Activated CD8-positive, alpha-beta memory T cell treated with anti-CD3 and anti-CD28 coated beads, Interleukin-2, amount 10 ng/mL, durations not matched to agents 7 days and 5 days (primary cell): ENCODE data around the gene SP2. TPM values are rescaled to one million over a fixed set of nuclear protein-coding genes. Genes with fewer than 3 reads are reported as not detected.

ENCODE experiments used
- ATAC-seq: fragments of 150-1000 bp; cut with Tn5 transposase; one replicate; pipeline ENCODE4 v1.10.0; 2021; ENCODE audit warnings: moderate library complexity
- CTCF ChIA-PET: fragments of 350-600 bp; sonication (Branson Sonifier 250); formaldehyde crosslinking; loops from one replicate; lab custom pipeline; 2021; ENCODE audit warnings: antibody characterized with exemption; lab: Charles Lee
- DNase-seq: peaks from one replicate; pipeline ENCODE4 v3.0.0-alpha.2; 2020
- H3K27ac Mint-ChIP-seq: one replicate; pipeline ENCODE4 v1.8.0; 2021; ENCODE audit warnings: mild to moderate bottlenecking, mixed read lengths
- H3K27me3 Mint-ChIP-seq: one replicate; pipeline ENCODE4 v1.8.0; 2021; ENCODE audit warnings: mixed read lengths
- H3K36me3 Mint-ChIP-seq: one replicate; pipeline ENCODE4 v1.8.0; 2021; ENCODE audit warnings: mild to moderate bottlenecking, mixed read lengths
- H3K4me1 Mint-ChIP-seq: one replicate; pipeline ENCODE4 v1.8.0; 2021; ENCODE audit warnings: mixed read lengths
- H3K4me3 Mint-ChIP-seq: one replicate; pipeline ENCODE4 v1.8.0; 2021; ENCODE audit warnings: mild to moderate bottlenecking, moderate library complexity, mixed read lengths
- H3K9me3 Mint-ChIP-seq: one replicate; pipeline ENCODE4 v1.8.0; 2022; ENCODE audit warnings: low read depth, mixed read lengths
- total RNA-seq, 2 experiments: library from RNA; stranded (reverse); gene quantifications; one replicate each; pipeline ENCODE4 v1.2.3, GENCODE V29; 2021

SP2 gene
- total RNA-seq: 10 to 100 TPM; 21.7 to 22.9 TPM

DNA sequence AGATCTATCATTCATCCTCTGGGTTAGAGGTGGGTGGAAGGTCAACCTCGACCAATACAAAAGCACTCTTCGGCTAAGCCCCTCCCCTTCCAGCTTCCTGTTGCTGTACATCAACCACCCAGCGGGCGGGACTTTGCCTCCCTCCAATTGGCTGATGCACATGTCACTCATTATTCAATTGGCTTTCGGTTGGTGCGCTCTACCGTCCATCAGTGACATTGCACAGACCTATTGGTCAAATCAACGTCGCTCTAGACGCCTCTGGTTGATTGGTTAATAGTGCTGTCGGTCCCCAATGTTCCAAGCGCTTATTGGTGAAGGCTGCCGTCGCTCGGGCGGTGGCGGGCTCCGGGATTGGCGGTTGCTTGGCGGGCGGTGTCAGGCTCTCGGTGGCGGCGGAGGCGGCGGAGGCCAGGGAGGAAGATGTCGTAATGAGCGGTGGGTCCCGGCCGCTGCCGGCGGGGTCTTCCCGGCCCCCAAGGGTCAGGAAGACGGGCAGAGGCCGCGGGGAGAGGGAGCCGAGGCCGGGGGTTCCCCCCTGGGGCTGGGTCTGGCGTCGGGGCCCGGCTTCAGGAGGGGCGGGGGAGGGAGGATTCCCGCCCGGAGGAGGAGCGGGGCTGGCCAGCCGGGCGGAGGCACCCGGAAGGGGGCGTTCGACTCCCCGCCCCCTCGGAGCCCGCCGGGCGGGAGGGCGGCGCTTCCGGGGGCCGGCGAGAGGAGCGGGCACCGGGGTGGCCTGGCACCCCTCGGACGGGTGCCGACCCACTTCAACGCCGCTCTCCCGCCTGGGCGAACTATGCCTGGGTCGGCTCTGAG is at the start of gene SP2:
Gene SP2 (plus strand): TSS at position 381 of the 816 bp plus-strand sequence. CDS start 51 bp downstream, at position 432.
- Mint-ChIP-seq H3K4me3 (peak within 1 kb of the TSS; percentile 83), H3K27ac (peak within 1 kb of the TSS; percentile 95), H3K9me3 (no peaks in the 10 kb centered on the region), H3K27me3 (no peaks in the 10 kb centered on the region), H3K36me3 (peaks cover 7% of the 10 kb centered on the region), H3K4me1 (peaks cover 47% of the 10 kb centered on the region)
- ATAC-seq (peak; percentile 93), DNase-seq (peak; percentile 100)
- CTCF ChIA-PET: interaction anchor here (0.8 to 8.7 kb wide), 15 partner anchors 14 to 197 kb away, joined by 3 to 365 read pairs (median 4); partner anchors contain the start of genes CDK5RAP3, LRRC46, MRPL10 and OSBPL7

DNA sequence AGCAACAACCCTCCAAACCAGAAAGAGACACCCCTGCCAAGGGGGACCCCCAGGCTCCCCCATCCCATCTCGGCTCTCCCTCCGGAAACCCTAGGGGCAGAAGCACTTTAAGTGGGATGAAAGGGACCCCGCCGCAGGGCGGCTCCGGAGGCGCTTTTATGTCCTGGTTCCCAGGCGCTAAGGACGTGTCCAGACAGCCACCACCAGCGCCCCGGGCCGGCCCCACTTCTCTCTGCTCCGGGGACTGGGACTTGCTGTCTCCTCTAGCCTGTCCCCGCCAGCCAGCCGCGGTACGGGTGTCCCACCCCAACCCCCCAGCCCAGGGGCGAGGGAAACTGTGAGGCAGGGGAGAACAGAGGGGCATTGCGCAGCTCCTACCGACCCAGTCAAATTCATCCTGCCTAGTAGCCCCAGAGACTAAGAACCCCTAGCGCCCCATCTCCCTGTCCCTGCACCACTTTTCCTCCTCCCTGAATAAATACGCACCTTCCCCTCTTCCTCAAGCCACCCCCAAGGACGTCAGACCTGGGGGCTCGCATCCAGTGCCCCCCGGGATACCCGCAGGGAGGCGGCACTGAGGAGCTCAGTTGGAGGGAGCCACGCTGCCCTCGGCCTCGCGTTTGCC is 49.2 kb upstream of the SP2 start:
- no peaks in the 10 kb centered on the region for H3K36me3 Mint-ChIP-seq
- peaks cover 69% of the 10 kb centered on the region for H3K27me3 Mint-ChIP-seq
- H3K9me3 Mint-ChIP-seq: no peaks in the 10 kb centered on the region
- H3K27ac Mint-ChIP-seq: no peak overlapping the region
- CTCF ChIA-PET: interaction anchor here (0.7 to 14.0 kb wide), 12 partner anchors 9 to 171 kb away, joined by 3 to 365 read pairs (median 4); partner anchors contain the start of genes CDK5RAP3, LRRC46, MRPL10 and PNPO
- H3K4me3 Mint-ChIP-seq: no peak overlapping the region
- no peak for DNase-seq
- ATAC-seq: no peak
- H3K4me1 Mint-ChIP-seq: peaks cover 16% of the 10 kb centered on the region

DNA sequence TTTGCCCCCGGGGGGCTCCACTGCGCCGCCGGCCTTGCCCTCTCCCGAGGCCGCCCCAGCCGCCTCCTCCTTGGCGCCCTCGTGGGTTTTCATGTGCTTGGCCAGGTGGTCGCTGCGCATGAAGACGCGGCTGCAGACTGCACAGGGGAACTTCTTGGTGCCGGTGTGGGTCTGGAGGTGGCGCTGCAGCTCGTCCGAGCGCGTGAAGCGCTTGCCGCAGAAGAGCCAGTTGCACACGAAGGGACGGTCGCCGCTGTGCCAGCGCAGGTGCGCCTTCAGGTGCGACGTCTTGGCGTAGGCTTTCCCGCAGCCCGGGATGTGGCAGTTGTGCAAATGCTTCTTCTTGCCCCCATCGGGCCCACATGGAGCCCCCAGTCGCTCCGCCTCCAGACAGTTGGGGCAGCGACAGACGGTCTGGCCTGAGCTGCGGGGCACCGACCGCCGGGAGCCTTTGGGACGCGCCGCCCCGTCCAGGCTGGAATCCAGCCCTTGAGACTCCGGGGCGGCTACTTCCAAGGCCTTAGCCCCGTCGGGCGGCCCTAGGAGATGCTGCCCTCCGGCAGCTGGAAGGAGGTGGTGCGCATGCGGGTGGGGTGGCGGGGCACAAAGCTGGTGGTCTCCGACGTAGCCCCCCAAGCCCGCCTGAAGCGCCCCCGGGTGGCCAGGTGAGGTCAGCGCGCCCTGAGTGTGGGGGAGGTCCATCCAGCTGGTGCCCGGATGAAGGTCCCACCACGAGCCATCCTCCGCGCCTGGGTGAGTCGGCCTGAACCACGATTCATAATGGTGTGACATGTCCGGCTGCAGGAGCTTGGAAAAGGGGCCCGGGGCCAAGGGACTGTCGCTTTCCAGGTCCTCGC is 48.5 kb upstream of the SP2 start:
- peaks cover 77% of the 10 kb centered on the region for H3K27me3 Mint-ChIP-seq
- no peak for DNase-seq
- ATAC-seq: no peak
- CTCF ChIA-PET: interaction anchor here (0.6 to 14.0 kb wide), 14 partner anchors 9 to 170 kb away, joined by 3 to 365 read pairs (median 4); partner anchors contain the start of genes CDK5RAP3, LRRC46, MRPL10 and PNPO
- no peak overlapping the region for H3K27ac Mint-ChIP-seq
- H3K4me1 Mint-ChIP-seq: peaks cover 17% of the 10 kb centered on the region
- no peaks in the 10 kb centered on the region for H3K9me3 Mint-ChIP-seq
- H3K36me3 Mint-ChIP-seq: no peaks in the 10 kb centered on the region
- no peak overlapping the region for H3K4me3 Mint-ChIP-seq

- Mint-ChIP-seq H3K27me3 (peaks cover 82% of the 10 kb centered on the region), H3K9me3 (no peaks in the 10 kb centered on the region), H3K36me3 (no peaks in the 10 kb centered on the region), H3K27ac (no peak overlapping the region), H3K4me1 (peaks cover 13% of the 10 kb centered on the region), H3K4me3 (no peak overlapping the region)
- no peak for DNase-seq
- no peak for ATAC-seq
- CTCF ChIA-PET: interaction anchor here (0.6 to 14.0 kb wide), 9 partner anchors 7 to 122 kb away, joined by 3 to 365 read pairs (median 7); partner anchors contain the start of genes CDK5RAP3, LRRC46, MRPL10 and SCRN2
These were observed 47.9 kb upstream of the SP2 start for GRCh38 chr17:47848198-47848513.

GRCh38 chr17:47850373-47850691 is 45.7 kb upstream of the SP2 start:
- ATAC-seq (no peak), DNase-seq (no peak)
- Mint-ChIP-seq H3K4me1 (peaks cover 13% of the 10 kb centered on the region), H3K27me3 (peaks cover 90% of the 10 kb centered on the region), H3K27ac (no peak overlapping the region), H3K36me3 (no peaks in the 10 kb centered on the region), H3K9me3 (no peaks in the 10 kb centered on the region), H3K4me3 (no peak overlapping the region)
- CTCF ChIA-PET: interaction anchor here (1.2 to 14.0 kb wide), 4 partner anchors 9 to 71 kb away, joined by 3 to 365 read pairs (median 10); partner anchors contain the start of genes SCRN2 and SP2

DNA sequence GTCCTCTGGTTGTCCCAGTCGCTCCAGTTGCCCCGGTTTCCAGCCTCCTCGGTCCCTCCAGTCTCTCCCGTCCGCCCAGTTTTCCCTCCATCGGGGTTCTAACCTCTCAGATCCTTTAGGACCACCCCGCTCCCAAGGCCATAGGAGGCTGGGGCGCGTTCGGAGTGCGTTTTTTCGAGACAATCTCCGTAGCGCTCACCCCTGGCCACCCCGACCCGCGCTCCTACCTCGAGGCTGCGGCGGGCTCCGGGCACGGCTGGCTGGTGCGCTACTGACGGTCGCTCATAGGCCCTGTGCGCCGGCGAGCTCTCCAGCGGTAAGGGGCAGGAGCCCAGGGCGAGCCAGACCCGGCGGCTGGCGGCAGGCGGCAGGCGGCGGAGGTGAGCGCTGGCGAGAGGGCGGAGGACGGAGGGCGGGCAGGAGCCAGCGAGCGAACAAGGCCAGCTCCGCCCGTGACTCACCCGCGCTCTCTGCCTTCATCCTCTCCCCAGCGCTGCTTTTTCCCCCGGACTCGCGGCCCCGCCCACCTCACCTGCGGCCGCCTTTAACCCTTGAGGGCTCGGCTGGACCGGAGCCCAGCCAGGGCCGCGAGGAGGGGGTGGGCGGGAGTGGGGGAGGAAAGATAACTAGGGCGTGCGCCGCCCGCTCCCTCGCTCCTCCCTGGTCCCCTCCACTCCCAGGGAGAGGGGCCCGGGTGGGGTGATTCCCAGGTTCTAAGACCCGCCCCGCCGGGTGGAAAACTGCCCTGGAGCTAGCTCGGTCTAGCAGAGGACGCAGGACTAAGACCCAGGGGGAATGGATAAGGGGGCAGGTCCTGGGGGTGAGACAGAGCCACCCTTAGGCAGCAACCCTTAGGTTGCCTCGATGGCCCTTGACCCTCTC is 45.1 kb upstream of the SP2 start, which contains the start of gene SP6:
Gene SP6 (minus strand): TSS at position 472 of the 882 bp plus-strand sequence. CDS start 2,734 bp downstream, outside the sequence.
- ATAC-seq (peak; percentile 89), DNase-seq (peak; percentile 70)
- Mint-ChIP-seq H3K4me1 (peaks cover 13% of the 10 kb centered on the region), H3K4me3 (no peak within 1 kb of the TSS), H3K36me3 (no peaks in the 10 kb centered on the region), H3K27ac (no peak within 1 kb of the TSS), H3K27me3 (peaks cover 90% of the 10 kb centered on the region), H3K9me3 (no peaks in the 10 kb centered on the region)
- CTCF ChIA-PET: interaction anchor here (1.2 to 14.0 kb wide), 6 partner anchors 8 to 71 kb away, joined by 3 to 365 read pairs (median 6); partner anchors contain the start of genes SCRN2 and SP2

- Mint-ChIP-seq H3K27ac (no peak overlapping the region), H3K9me3 (no peaks in the 10 kb centered on the region), H3K4me3 (no peak overlapping the region), H3K27me3 (peaks cover 90% of the 10 kb centered on the region), H3K4me1 (peaks cover 13% of the 10 kb centered on the region), H3K36me3 (no peaks in the 10 kb centered on the region)
- no peak for DNase-seq
- CTCF ChIA-PET: interaction anchor here (0.6 to 14.0 kb wide), 5 partner anchors 9 to 91 kb away, joined by 3 to 365 read pairs (median 4); partner anchors contain the start of genes SCRN2 and SP2
- no peak for ATAC-seq
These were observed 44.3 kb upstream of the SP2 start for GRCh38 chr17:47851764-47852112.

GRCh38 chr17:47852113-47852949 is 43.7 kb upstream of the SP2 start:
- peaks cover 11% of the 10 kb centered on the region for H3K4me1 Mint-ChIP-seq
- peaks cover 88% of the 10 kb centered on the region for H3K27me3 Mint-ChIP-seq
- ATAC-seq (no peak), DNase-seq (no peak)
- H3K27ac Mint-ChIP-seq: no peak overlapping the region
- no peaks in the 10 kb centered on the region for H3K36me3 Mint-ChIP-seq
- no peak overlapping the region for H3K4me3 Mint-ChIP-seq
- CTCF ChIA-PET: interaction anchor here (0.6 to 14.0 kb wide), 6 partner anchors 9 to 118 kb away, joined by 3 to 365 read pairs (median 4); partner anchors contain the start of genes CDK5RAP3, SCRN2 and SP2
- no peaks in the 10 kb centered on the region for H3K9me3 Mint-ChIP-seq

DNA sequence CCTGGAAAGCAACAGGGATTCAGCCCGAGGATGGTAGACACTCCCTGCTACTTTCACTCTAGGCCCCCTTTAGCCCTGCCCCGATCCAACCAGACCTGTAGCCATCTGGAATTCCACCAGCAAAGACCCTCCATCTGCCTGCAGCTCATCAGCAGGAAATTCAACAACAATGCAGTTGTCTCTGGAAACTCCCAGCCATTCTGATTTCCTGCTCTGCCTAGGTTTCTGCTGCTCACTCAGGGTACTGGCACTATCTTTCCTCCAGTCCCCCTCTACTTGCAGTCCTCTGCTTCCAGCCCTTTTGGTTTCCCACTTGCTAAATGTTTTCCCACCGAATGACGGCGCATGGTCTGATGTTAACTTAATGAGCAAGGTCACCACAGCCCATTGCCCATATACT is 42.4 kb upstream of the SP2 start:
- Mint-ChIP-seq H3K9me3 (no peaks in the 10 kb centered on the region), H3K27me3 (peaks cover 82% of the 10 kb centered on the region), H3K4me1 (peaks cover 11% of the 10 kb centered on the region), H3K4me3 (no peak overlapping the region), H3K27ac (no peak overlapping the region), H3K36me3 (no peaks in the 10 kb centered on the region)
- no peak for ATAC-seq
- DNase-seq: no peak
- CTCF ChIA-PET: interaction anchor here (0.7 kb wide), 1 partner anchor 36 kb away, joined by 4 read pairs; no protein-coding TSS in a partner anchor

DNA sequence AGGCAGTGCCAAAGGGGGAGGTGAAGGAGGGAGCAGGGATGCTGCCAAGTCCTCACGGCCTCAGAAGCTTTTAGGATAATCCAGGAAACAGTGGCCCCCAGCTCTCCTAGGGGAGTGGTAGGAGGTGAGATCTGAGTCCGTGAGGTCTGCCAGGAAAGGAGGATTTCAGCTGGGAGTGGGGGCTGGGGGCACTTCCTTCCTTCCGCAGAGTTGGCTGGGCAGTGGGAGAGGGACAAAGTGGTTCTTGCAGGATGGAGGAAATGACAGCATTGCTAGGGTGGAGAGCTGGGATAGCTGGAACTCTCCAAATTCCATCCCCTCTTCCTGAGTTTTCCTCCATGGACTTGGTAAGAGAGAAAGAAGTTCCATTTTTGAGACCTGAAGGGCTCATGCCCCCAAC is 40.3 kb upstream of the SP2 start:
- no peak for DNase-seq
- H3K4me3 Mint-ChIP-seq: no peak overlapping the region
- H3K27ac Mint-ChIP-seq: no peak overlapping the region
- H3K4me1 Mint-ChIP-seq: peaks cover 6% of the 10 kb centered on the region
- CTCF ChIA-PET: interaction anchor here (1.3 to 2.2 kb wide), 3 partner anchors 9 to 15 kb away, joined by 4 to 10 read pairs (median 5); partner anchors contain the start of gene SCRN2
- no peaks in the 10 kb centered on the region for H3K36me3 Mint-ChIP-seq
- ATAC-seq: no peak
- peaks cover 69% of the 10 kb centered on the region for H3K27me3 Mint-ChIP-seq
- no peaks in the 10 kb centered on the region for H3K9me3 Mint-ChIP-seq

DNA sequence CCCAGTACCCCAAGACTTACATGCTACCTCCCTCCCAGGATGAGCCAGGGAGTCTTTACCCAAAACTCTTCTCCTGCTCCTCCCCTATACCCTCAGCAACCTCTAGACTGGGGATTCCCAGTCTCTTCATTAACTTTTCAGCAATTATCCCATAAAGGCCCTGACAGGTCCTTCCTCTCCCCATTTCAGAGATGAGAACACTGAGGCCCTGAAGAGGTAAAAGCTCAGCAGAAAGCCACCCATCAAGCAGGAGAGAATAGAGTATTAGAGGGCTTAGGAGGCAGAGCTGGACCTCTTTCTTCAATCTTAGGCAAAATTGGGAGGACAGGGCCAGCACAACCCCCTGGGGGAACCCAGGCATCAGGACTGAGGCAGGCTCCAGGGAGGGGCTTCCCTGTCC is 39.2 kb upstream of the SP2 start:
- H3K4me1 Mint-ChIP-seq: peaks cover 6% of the 10 kb centered on the region
- no peak for DNase-seq
- no peaks in the 10 kb centered on the region for H3K36me3 Mint-ChIP-seq
- no peak overlapping the region for H3K4me3 Mint-ChIP-seq
- no peaks in the 10 kb centered on the region for H3K9me3 Mint-ChIP-seq
- no peak overlapping the region for H3K27ac Mint-ChIP-seq
- ATAC-seq: no peak
- CTCF ChIA-PET: interaction anchor here (1.3 to 2.2 kb wide), 4 partner anchors 10 to 16 kb away, joined by 4 to 10 read pairs (median 6); partner anchors contain the start of gene SCRN2
- H3K27me3 Mint-ChIP-seq: peaks cover 66% of the 10 kb centered on the region
